DND-41 (cell line): ENCODE results near the gene SBF1.
A peak's percentile ranks its signal among the peaks of the same experiment; 100 is the strongest.

Source experiments
- ATAC-seq: fragments of 200-7000 bp; cut with Tn5 transposase; 3 replicates; pipeline ENCODE4 v1.9.1; 2021; ENCODE audit warnings: low read depth; ENCODE audit not compliant: insufficient read depth
- DNase-seq: peaks from one replicate; pipeline ENCODE4 v3.0.0-alpha.2; 2020
- H2AFZ ChIP-seq: 2 replicates; pipeline ENCODE4 v1.6.0; 2012; ENCODE audit warnings: low read depth, low read length
- H3K27ac ChIP-seq: 2 replicates; pipeline ENCODE4 v1.5.1; 2012; ENCODE audit warnings: low read length, inconsistent platforms
- H3K27me3 ChIP-seq: fragments of 200-600 bp; sonication (generic); 2 replicates; pipeline ENCODE4 v1.6.0; 2012; ENCODE audit warnings: low read length, mild to moderate bottlenecking, inconsistent platforms; ENCODE audit not compliant: insufficient read depth, poor library complexity
- H3K36me3 ChIP-seq: 2 replicates; pipeline ENCODE4 v1.5.1; 2012; ENCODE audit warnings: low read length, inconsistent platforms; ENCODE audit not compliant: insufficient read depth
- H3K4me1 ChIP-seq: 2 replicates; pipeline ENCODE4 v1.5.1; 2012; ENCODE audit warnings: mild to moderate bottlenecking, low read length; ENCODE audit not compliant: insufficient read depth
- H3K4me2 ChIP-seq: 2 replicates; pipeline ENCODE4 v1.6.0; 2012; ENCODE audit warnings: mild to moderate bottlenecking, moderate library complexity, low read length, inconsistent platforms; ENCODE audit not compliant: insufficient read depth
- H3K4me3 ChIP-seq, 2 experiments: fragments of 200-600 bp in 1 of 2; shearing (Covaris generic) in 1 of 2; 2 replicates each; pipeline ENCODE4 v1.5.1; 2012 to 2016; ENCODE audit warnings: inconsistent platforms in 2 of 2, low read length in 2 of 2, mild to moderate bottlenecking in 2 of 2, low read depth in 1 of 2, moderate library complexity in 1 of 2
- H3K79me2 ChIP-seq: 2 replicates; pipeline ENCODE4 v1.6.0; 2012; ENCODE audit warnings: low read length, inconsistent platforms; ENCODE audit not compliant: insufficient read depth
- H3K9ac ChIP-seq: 2 replicates; pipeline ENCODE4 v1.6.0; 2012; ENCODE audit warnings: low read depth, mild to moderate bottlenecking, inconsistent platforms, low read length, moderate library complexity
- H3K9me3 ChIP-seq: 2 replicates; pipeline ENCODE4 v1.5.1; 2012; ENCODE audit warnings: low read length, moderate library complexity, mild to moderate bottlenecking, inconsistent platforms; ENCODE audit not compliant: insufficient read depth, severe bottlenecking
- H4K20me1 ChIP-seq: 2 replicates; pipeline ENCODE4 v1.6.0; 2012; ENCODE audit warnings: low read length; ENCODE audit not compliant: insufficient read depth
- CTCF ChIP-seq: IDR thresholded peaks from 2 replicates; pipeline ENCODE4 v1.5.1; 2012; ENCODE audit warnings: borderline replicate concordance, low read length, moderate library complexity, mild to moderate bottlenecking; ENCODE audit not compliant: poor library complexity, severe bottlenecking; ENCODE audit errors: extremely low read depth
- EZH2 ChIP-seq: IDR thresholded peaks from 3 replicates; pipeline ENCODE4 v1.6.1; 2012; ENCODE audit warnings: borderline replicate concordance, low read depth, mild to moderate bottlenecking, moderate library complexity, low read length, inconsistent platforms; ENCODE audit not compliant: severe bottlenecking

The SBF1 gene

DNA sequence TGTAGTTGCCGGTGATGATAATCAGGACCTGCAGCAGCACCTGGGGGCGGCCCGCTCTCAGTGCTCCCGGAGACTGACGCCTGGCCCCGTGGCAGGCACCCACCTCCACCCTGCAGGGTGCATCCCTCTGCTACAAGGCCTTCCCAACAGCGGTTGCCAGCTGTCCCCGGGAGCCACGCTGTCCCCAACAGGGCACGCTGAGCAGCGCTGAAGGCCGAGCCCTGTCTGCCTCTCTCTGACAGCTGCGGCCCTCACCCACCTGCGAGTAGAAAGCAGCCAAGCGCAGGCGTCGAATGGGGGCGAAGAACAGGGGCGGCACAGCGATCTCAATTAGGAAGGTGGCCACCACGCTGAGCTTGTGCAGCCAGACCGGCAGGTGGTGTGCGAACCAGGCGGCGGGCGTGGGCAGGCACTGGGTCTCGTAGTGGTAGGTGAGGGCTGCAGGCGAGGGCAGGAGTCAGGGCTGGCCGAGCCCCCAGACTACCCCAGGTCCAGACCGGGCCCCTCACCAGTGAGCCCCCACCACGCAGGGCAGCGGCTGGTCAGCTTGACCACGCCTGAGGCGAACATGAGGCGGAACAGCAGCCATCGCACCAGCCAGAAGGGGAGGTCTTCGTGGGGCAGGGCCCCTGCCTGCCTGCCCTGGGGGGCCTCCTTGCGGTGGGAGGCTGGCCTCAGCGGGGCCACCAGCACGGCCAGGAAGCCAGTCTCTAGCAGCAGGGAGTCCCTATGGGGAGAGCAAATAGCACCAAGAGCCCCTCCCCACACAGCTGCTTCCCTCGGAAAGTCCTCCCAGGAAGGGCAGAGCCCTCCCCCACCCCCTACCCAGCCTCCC is 31.2 kb upstream of the SBF1 start:
- ATAC-seq: no peak
- Histone ChIP-seq H4K20me1 (peaks cover 24% of the 10 kb centered on the region), H2AFZ (no peak overlapping the region), H3K4me2 (peak overlapping the region; percentile 99), H3K27ac (peak overlapping the region; percentile 97), H3K36me3 (peaks cover 48% of the 10 kb centered on the region), H3K4me3 (peak overlapping the region; percentile 93 to 98; a peak in 3 of 4 replicates), H3K4me1 (peaks cover 46% of the 10 kb centered on the region), H3K9ac (peak overlapping the region; percentile 87), H3K9me3 (no peaks in the 10 kb centered on the region), H3K27me3 (no peaks in the 10 kb centered on the region), H3K79me2 (peaks cover 60% of the 10 kb centered on the region)
- TF ChIP-seq CTCF: no peak
- TF ChIP-seq EZH2: no peak
- peak; percentile 30 for DNase-seq

DNA sequence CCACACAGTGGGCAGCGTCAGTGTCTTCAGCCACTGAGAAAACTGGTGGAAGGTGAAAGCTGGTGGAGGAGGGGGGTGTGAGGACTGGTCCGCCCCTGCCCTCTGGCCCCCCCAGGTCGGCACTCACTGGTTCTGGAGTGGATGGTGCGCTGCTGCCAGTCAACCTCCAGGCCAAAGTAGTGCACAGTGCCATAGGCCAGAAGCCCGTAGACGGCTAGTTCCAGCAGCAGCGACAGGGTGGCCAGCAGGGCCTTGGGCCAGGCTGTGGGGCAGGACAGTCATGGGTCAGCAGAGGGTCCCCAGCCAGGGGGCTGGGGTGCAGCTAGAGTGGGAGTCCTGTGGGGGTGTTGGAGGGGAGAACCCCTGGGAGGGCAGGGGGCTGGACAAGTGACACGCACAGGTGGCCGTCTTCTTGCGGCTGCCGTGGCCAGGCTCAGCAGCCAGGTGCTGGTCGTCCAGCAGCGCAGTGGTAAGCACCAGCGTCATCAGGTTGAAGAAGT is 30.5 kb upstream of the SBF1 start:
- no peak for ATAC-seq
- no peak overlapping the region for H2AFZ ChIP-seq
- peak overlapping the region; percentile 87 for H3K9ac ChIP-seq
- peaks cover 24% of the 10 kb centered on the region for H4K20me1 ChIP-seq
- no peak for DNase-seq
- H3K27ac ChIP-seq: peak overlapping the region; percentile 65
- H3K4me2 ChIP-seq: peak overlapping the region; percentile 99
- H3K79me2 ChIP-seq: peaks cover 53% of the 10 kb centered on the region
- no peaks in the 10 kb centered on the region for H3K27me3 ChIP-seq
- H3K36me3 ChIP-seq: peaks cover 45% of the 10 kb centered on the region
- peaks cover 43% of the 10 kb centered on the region for H3K4me1 ChIP-seq
- H3K9me3 ChIP-seq: no peaks in the 10 kb centered on the region
- TF ChIP-seq CTCF: no peak
- TF ChIP-seq EZH2: no peak
- H3K4me3 ChIP-seq: peak overlapping the region in 1 of 2 experiments; percentile 93; a peak in 2 of 4 replicates

DNA sequence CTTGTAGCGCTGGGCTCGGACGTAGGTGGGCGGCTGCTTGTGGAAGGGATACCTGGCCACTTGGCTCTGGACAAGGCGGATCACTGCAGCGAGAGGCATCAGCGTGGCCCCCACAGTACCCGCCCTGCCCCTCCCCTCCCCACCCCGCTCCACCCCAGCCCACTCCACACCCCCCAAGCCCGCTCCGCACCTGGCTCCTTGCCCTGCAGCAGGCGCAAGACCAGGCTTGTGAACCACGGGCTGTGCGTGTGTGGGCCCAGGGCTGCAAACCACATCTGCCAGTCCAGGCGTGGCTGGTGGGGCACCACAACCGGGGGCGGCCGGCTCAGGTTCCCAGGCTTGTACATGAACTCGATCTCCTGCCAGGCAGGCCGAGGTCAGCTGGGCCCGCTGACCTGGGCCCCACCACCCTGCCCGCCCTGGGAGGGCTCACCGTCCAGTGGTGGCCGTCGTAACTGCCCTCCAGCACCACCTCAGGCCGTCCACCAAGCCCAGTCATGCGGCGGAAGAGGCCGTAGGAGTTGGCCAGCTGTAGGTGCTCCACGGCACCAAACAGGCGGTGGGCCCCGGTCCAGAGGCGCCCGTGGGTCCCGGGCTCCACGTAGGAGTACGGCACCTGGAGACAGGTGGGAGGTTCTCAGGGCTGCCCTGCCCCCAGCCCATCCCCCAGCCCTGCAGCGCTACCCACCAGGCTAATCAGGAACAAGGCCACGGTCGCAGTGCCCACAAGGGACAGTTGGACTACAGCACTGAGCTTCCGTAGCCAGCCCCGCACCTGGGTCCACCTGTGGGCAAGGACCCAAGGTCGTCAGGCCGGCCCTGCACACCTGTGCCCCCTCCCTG is 29.8 kb upstream of the SBF1 start:
- DNase-seq: peak; percentile 46
- no peak overlapping the region for H2AFZ ChIP-seq
- H3K4me2 ChIP-seq: peak overlapping the region; percentile 99
- peaks cover 45% of the 10 kb centered on the region for H3K79me2 ChIP-seq
- no peaks in the 10 kb centered on the region for H3K27me3 ChIP-seq
- TF ChIP-seq CTCF (no peak), EZH2 (no peak)
- H4K20me1 ChIP-seq: peaks cover 23% of the 10 kb centered on the region
- no peak overlapping the region for H3K4me3 ChIP-seq
- H3K9ac ChIP-seq: peak overlapping the region; percentile 87; the same call in 1 of the 2 replicates
- no peak for ATAC-seq
- peaks cover 42% of the 10 kb centered on the region for H3K36me3 ChIP-seq
- peaks cover 36% of the 10 kb centered on the region for H3K4me1 ChIP-seq
- peak overlapping the region; percentile 65 for H3K27ac ChIP-seq
- H3K9me3 ChIP-seq: no peaks in the 10 kb centered on the region
